ENCODE data around the gene LDAF1. TPM values are rescaled to one million over a fixed set of nuclear protein-coding genes. Genes with fewer than 3 reads are reported as not detected.

Gene LDAF1
- total and polyA plus RNA-seq, 2 of the 8 experiments (the other 6 are each of a cell fraction or from before 2014, with no cell fraction given), result 32.4 to 34.2 TPM

- Histone ChIP-seq H3K14ac (ENCODE audit: insufficient read length) (no peak overlapping the region), H2BK20ac (ENCODE audit: low read length) (no peak overlapping the region), H3K23ac (ENCODE audit: insufficient read length) (no peak overlapping the region), H2BK12ac (ENCODE audit: low read depth, low read length) (no peak overlapping the region), H3K18ac (ENCODE audit: extremely low read depth, low read length) (no peak overlapping the region), H3K79me2 (ENCODE audit: control insufficient read depth in 1 of 2, insufficient read depth in 2 of 2, low read length in 2 of 2) (no peaks in the 10 kb centered on the region), H3K56ac (replicated peaks; ENCODE audit: insufficient read length, low read depth, low read length) (no peak overlapping the region), H4K5ac (ENCODE audit: insufficient read length, low read depth, low read length) (no peak overlapping the region), H3K9me3 (ENCODE audit: insufficient read depth in 2 of 2, low read depth in 1 of 2, low read length in 1 of 2) (peaks cover 10% of the 10 kb centered on the region in 2 experiments), H2AFZ (ENCODE audit: low read length) (no peak overlapping the region), H4K91ac (replicated peaks; ENCODE audit: insufficient read length, low read length) (no peak overlapping the region), H3K36me3 (ENCODE audit: control insufficient read depth in 2 of 4, insufficient read depth in 4 of 4, low read length in 3 of 4) (peaks cover 21 to 75% (median 62%) of the 10 kb centered on the region in 4 experiments), H3K4ac (replicated peaks; ENCODE audit: insufficient read length, low read depth, low read length) (no peak overlapping the region), H3K4me3 (ENCODE audit: extremely low read depth in 1 of 4, insufficient read depth in 2 of 4, low read depth in 3 of 4, low read length in 4 of 4) (no peak overlapping the region), H3K4me1 (replicated peaks in 1 of 4; ENCODE audit: control insufficient read depth in 3 of 4, insufficient read depth in 4 of 4, low read length in 3 of 4) (no peaks in the 10 kb centered on the region), H2BK5ac (ENCODE audit: low read depth, low read length) (no peak overlapping the region), H2AK5ac (ENCODE audit: low read depth, low read length) (no peak overlapping the region), H3K9ac (replicated peaks in 1 of 4; ENCODE audit: extremely low read depth in 1 of 4, low read depth in 3 of 4, low read length in 3 of 4) (no peak overlapping the region), H4K20me1 (replicated peaks in 1 of 2; ENCODE audit: control insufficient read depth in 1 of 2, insufficient read depth in 2 of 2, low read length in 2 of 2) (no peaks in the 10 kb centered on the region), H2BK120ac (replicated peaks; ENCODE audit: low read depth, low read length) (no peak overlapping the region), H3K27ac (ENCODE audit: low read depth, low read length) (no peak overlapping the region), H2BK15ac (ENCODE audit: low read length) (no peak overlapping the region), H3K27me3 (replicated peaks in 1 of 4; ENCODE audit: control insufficient read depth in 3 of 4, extremely low read depth in 1 of 4, insufficient read depth in 3 of 4, low read length in 3 of 4) (no peaks in the 10 kb centered on the region), H3K4me2 (ENCODE audit: insufficient read depth in 1 of 2, low read depth in 2 of 2, low read length in 2 of 2) (no peak overlapping the region), H4K8ac (ENCODE audit: extremely low read depth, insufficient read depth, low read length) (no peak overlapping the region), H3K79me1 (ENCODE audit: low read depth, low read length) (no peaks in the 10 kb centered on the region), H3K23me2 (ENCODE audit: low read depth, low read length) (no peaks in the 10 kb centered on the region)
- TF ChIP-seq CREB1 (IDR thresholded peaks at IDR 0.05), result no peak
- FAIRE-seq, result no peak
- 91% methylated on average over 13 of the region's 13 CpGs; no CpG with 5 or more reads in 1 of the 2 experiments for WGBS, 2 experiments (ENCODE audit: extremely low coverage in 1 of 2, insufficient coverage in 1 of 2, insufficient read length in 1 of 2, insufficient replicate concordance in 2 of 2, low coverage in 1 of 2, low lambda C conversion rate in 2 of 2, missing lambda C conversion rate in 1 of 2)
- CTCF ChIA-PET (ENCODE audit: partially characterized antibody), result interaction anchor here (0.5 to 1.2 kb wide), 4 partner anchors 9 to 1557 kb away, joined by 3 to 5 read pairs (median 4); no protein-coding TSS in a partner anchor
- POLR2A ChIA-PET (ENCODE audit: partially characterized antibody), result interaction anchor here (0.6 kb wide), 1 partner anchor 19 kb away, joined by 4 read pairs; no protein-coding TSS in a partner anchor
- no peak for DNase-seq (ENCODE audit: low read depth in 1 of 2, low spot score in 2 of 2)
These were observed 20.9 kb downstream of the LDAF1 start for GRCh38 chr16:21179126-21179982.

Data from H1 (cell line).